GM21447 (cell line): ENCODE data around the gene SLC24A3.

Experiments
- ATAC-seq: cut with Tn5 transposase; IDR thresholded peaks from one replicate; pipeline ENCODE4 v1.9.1; 2021; ENCODE audit not compliant: unreplicated experiment

Gene SLC24A3

GRCh38 chr20:19528286-19529030 lies 316.0 kb downstream of the SLC24A3 start:
- ATAC-seq, result no peak

- no peak for ATAC-seq
Measured at GRCh38 chr20:19530006-19530405, 317.6 kb downstream of the SLC24A3 start.

GRCh38 chr20:19531446-19531845 lies 319.0 kb downstream of the SLC24A3 start:
- no peak for ATAC-seq

- no peak for ATAC-seq
Measured at GRCh38 chr20:19538556-19538955, 326.1 kb downstream of the SLC24A3 start.

GRCh38 chr20:19539191-19539590 lies 326.7 kb downstream of the SLC24A3 start:
- no peak for ATAC-seq

GRCh38 chr20:19540392-19540791 lies 327.9 kb downstream of the SLC24A3 start:
- no peak for ATAC-seq

- ATAC-seq, result no peak
Measured at GRCh38 chr20:19543101-19543500, 330.7 kb downstream of the SLC24A3 start.

GRCh38 chr20:19544684-19545083 lies 332.2 kb downstream of the SLC24A3 start:
- no peak for ATAC-seq

- no peak for ATAC-seq
Measured at GRCh38 chr20:19546648-19547047, 334.2 kb downstream of the SLC24A3 start.

- ATAC-seq, result no peak
Measured at GRCh38 chr20:19547547-19547946, 335.1 kb downstream of the SLC24A3 start.

- ATAC-seq, result no peak
Measured at GRCh38 chr20:19549896-19550295, 337.5 kb downstream of the SLC24A3 start.

- no peak for ATAC-seq
Measured at GRCh38 chr20:19552221-19553180, 340.1 kb downstream of the SLC24A3 start.

GRCh38 chr20:19554666-19555065 lies 342.2 kb downstream of the SLC24A3 start:
- ATAC-seq, result no peak

GRCh38 chr20:19555726-19556125 lies 343.3 kb downstream of the SLC24A3 start:
- ATAC-seq, result no peak

- no peak for ATAC-seq
Measured at GRCh38 chr20:19557291-19557690, 344.8 kb downstream of the SLC24A3 start.

- ATAC-seq, result no peak
Measured at GRCh38 chr20:19560881-19561480, 348.5 kb downstream of the SLC24A3 start.

GRCh38 chr20:19562426-19562825 lies 350.0 kb downstream of the SLC24A3 start:
- ATAC-seq, result no peak

- no peak for ATAC-seq
Measured at GRCh38 chr20:19564261-19564660, 351.8 kb downstream of the SLC24A3 start.

- ATAC-seq, result no peak
Measured at GRCh38 chr20:19565736-19566135, 353.3 kb downstream of the SLC24A3 start.

- ATAC-seq, result no peak
Measured at GRCh38 chr20:19566226-19566945, 353.9 kb downstream of the SLC24A3 start.

GRCh38 chr20:19568128-19568527 lies 355.7 kb downstream of the SLC24A3 start:
- ATAC-seq, result no peak
